ENCODE measurements around the gene FOXA3. TPM values are rescaled to one million over a fixed set of nuclear protein-coding genes. Genes with fewer than 3 reads are reported as not detected.

FOXA3 gene
- total RNA-seq, 4 donors from 2014 or later: not detected

DNA sequence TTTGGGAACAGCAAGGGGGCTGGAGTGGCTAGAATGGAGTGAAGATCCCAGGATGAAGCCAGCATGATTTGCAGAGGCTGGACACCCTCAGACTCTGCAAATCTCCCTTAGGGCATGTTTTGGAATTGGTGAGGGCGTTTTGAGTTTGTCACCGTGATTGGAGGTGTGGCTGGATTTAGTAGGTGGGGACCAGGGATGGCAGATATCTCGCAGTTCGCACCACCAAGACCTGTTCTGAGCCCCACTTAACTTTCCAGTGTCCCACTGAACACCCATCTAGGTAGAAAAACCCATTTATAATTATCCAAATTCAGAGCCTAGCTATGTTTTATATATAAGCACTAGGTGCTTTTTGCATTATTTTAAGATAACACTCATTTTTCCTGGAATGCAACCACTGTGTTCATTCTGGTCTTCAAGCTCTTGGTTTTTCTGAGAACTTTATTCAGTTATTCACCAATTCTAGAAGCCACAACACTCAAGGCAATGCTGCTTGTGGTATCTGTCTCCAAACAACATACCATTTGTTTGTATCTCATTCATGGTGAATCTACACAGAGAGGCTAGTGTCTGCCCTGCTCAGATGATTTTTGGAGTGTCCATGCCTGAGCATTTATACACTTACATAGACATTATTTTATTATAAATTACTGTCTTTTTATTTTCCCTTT is 53.4 kb downstream of the FOXA3 start:
- 45 to 56% methylated on average over 4 of the region's 4 CpGs for WGBS, 2 donors
- Histone ChIP-seq H3K9me3 (no peaks in the 10 kb centered on the region), H3K27me3 (peaks cover 0 to 16% of the 10 kb centered on the region in 2 donors), H3K36me3 (no peaks in the 10 kb centered on the region), H3K4me1 (peaks cover 0 to 4% (median 0%) of the 10 kb centered on the region in 4 donors), H3K27ac (no peak overlapping the region), H3K4me3 (no peak overlapping the region)
- DNase-seq (ENCODE audit: low spot score in 2 of 2): no peak
- TF ChIP-seq EP300 (IDR thresholded peaks at IDR 0.05): no peak

DNA sequence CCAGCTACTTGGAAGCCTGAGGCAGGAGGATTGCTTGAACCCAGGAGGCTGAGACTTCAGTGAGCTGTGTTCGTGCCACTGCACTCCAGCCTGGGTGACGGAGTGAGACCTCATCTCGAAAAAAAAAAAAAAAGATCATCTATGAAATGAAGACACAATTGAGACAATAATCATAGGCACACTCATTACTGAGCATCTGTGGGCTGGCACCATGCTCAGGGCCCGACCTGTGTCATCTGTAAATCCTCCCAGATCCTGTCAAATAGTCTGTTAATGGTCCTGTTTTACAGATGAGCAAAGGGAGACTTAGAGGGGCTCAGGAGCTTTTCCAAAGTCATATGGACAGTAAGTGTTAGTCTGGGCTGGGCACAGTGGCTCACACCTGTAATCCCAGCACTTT is 54.6 kb downstream of the FOXA3 start:
- no peaks in the 10 kb centered on the region for H3K9me3 ChIP-seq
- H3K27ac ChIP-seq: no peak overlapping the region
- no peaks in the 10 kb centered on the region for H3K36me3 ChIP-seq
- H3K27me3 ChIP-seq: peaks cover 0 to 11% of the 10 kb centered on the region in 2 donors
- WGBS, 2 donors: 66 to 82% methylated on average over 4 of the region's 4 CpGs
- DNase-seq (ENCODE audit: low spot score in 2 of 2): no peak
- TF ChIP-seq POLR2A (IDR thresholded peaks at IDR 0.05) (no peak), EP300 (IDR thresholded peaks at IDR 0.05) (no peak)
- TF ChIP-seq, protein P1, sequence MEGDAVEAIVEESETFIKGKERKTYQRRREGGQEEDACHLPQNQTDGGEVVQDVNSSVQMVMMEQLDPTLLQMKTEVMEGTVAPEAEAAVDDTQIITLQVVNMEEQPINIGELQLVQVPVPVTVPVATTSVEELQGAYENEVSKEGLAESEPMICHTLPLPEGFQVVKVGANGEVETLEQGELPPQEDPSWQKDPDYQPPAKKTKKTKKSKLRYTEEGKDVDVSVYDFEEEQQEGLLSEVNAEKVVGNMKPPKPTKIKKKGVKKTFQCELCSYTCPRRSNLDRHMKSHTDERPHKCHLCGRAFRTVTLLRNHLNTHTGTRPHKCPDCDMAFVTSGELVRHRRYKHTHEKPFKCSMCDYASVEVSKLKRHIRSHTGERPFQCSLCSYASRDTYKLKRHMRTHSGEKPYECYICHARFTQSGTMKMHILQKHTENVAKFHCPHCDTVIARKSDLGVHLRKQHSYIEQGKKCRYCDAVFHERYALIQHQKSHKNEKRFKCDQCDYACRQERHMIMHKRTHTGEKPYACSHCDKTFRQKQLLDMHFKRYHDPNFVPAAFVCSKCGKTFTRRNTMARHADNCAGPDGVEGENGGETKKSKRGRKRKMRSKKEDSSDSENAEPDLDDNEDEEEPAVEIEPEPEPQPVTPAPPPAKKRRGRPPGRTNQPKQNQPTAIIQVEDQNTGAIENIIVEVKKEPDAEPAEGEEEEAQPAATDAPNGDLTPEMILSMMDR (IDR thresholded peaks at IDR 0.05): no peak
- no peak overlapping the region for H3K4me3 ChIP-seq
- H3K4me1 ChIP-seq: peaks cover 0 to 4% (median 0%) of the 10 kb centered on the region in 4 donors

DNA sequence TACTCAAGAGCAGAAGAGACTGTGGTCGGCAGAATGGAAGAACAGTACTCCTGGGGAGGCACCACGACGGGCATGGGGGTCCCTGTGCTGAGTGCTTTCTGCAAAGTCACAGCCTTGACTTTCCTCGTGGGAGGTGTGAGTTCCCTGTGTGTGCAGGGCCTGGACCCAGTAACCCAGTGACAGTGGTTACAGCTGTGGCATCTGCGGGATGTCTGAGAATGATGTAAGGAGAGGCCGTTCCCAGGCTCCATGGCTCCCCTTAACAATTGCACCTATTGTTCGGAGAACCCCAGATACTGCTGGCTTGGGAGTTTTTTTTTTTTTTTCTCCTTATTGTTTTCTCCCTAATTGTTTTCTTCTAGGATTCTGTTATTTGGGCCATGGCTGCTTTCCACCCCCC is 55.6 kb downstream of the FOXA3 start:
- no peak for DNase-seq (ENCODE audit: low spot score in 2 of 2)
- Histone ChIP-seq H3K27ac (no peak overlapping the region), H3K4me1 (peaks cover 0 to 4% (median 0%) of the 10 kb centered on the region in 4 donors), H3K36me3 (no peaks in the 10 kb centered on the region), H3K9me3 (no peaks in the 10 kb centered on the region), H3K27me3 (peaks cover 0 to 2% of the 10 kb centered on the region in 2 donors), H3K4me3 (no peak overlapping the region)
- TF ChIP-seq, protein P1 (IDR thresholded peaks at IDR 0.05): no peak
- TF ChIP-seq POLR2A (IDR thresholded peaks at IDR 0.05): no peak
- TF ChIP-seq EP300 (IDR thresholded peaks at IDR 0.05): no peak
- WGBS, 2 donors: 27 to 39% methylated on average over 7 of the region's 7 CpGs

DNA sequence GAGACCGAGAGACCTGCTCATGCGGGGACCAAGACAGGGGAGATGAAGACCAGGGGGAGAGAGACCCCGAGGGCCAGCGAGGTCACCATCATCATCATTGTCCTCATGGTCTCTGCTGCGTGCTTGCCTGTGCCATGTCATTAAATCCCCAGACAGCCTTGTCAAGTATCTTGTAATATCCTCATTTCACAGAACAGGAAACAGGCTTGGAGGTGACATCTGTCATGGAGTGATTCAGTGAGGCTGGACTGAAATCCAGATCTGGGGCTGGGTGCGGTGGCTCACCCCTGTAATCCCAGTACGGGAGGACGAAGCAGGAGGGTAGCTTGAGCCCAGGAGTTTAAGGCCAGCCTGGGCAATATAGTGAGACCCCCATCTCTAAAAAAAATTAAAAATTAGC is 56.3 kb downstream of the FOXA3 start:
- H3K27me3 ChIP-seq: no peaks in the 10 kb centered on the region
- H3K9me3 ChIP-seq: no peaks in the 10 kb centered on the region
- no peak overlapping the region for H3K4me3 ChIP-seq
- no peak for TF ChIP-seq POLR2A (IDR thresholded peaks at IDR 0.05)
- TF ChIP-seq, protein P1 (IDR thresholded peaks at IDR 0.05): no peak
- no peak for TF ChIP-seq EP300 (IDR thresholded peaks at IDR 0.05)
- H3K36me3 ChIP-seq: no peaks in the 10 kb centered on the region
- H3K27ac ChIP-seq: no peak overlapping the region
- DNase-seq (ENCODE audit: low spot score in 2 of 2): no peak
- peaks cover 0 to 4% (median 0%) of the 10 kb centered on the region in 4 donors for H3K4me1 ChIP-seq
- 60 to 66% methylated on average over 8 of the region's 8 CpGs for WGBS, 2 donors

DNA sequence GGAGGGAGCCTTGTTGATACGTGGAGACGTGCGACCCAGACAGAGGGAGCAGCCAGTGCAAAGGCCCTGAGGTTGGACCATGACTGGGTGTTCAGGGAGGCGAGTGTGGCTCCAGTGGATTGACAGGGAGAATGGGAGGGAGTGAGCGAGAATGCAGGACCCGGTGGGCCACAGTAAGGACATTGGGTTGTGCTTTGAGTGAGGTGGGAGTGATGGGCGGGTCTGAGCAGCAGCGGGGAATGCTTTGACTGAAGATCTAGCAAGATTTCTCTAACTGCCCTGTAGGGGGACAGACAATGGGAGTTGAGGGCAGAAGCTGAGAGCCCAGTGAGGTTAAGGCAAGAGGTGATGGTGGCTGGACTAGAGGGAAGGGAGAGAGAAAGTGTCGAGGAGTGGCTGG is 58.2 kb downstream of the FOXA3 start:
- H3K9me3 ChIP-seq: no peaks in the 10 kb centered on the region
- no peak overlapping the region for H3K27ac ChIP-seq
- H3K4me3 ChIP-seq: no peak overlapping the region
- no peaks in the 10 kb centered on the region for H3K27me3 ChIP-seq
- H3K4me1 ChIP-seq: peaks cover 0 to 4% (median 0%) of the 10 kb centered on the region in 4 donors
- TF ChIP-seq POLR2A (IDR thresholded peaks at IDR 0.05): no peak
- TF ChIP-seq EP300 (IDR thresholded peaks at IDR 0.05): no peak
- TF ChIP-seq, protein P1 (IDR thresholded peaks at IDR 0.05): no peak
- DNase-seq (ENCODE audit: low spot score in 2 of 2): no peak
- 56 to 63% methylated on average over 9 of the region's 9 CpGs for WGBS, 2 donors
- H3K36me3 ChIP-seq: no peaks in the 10 kb centered on the region

Other genes with a start within 250 kb of the FOXA3 start
- gene EML2, start 224.9 kb upstream of the FOXA3 start, total RNA-seq: 10 to 100 TPM; 21.0 to 57.1 (median 25.0) TPM
- 1 to 10 TPM in 1 of 4 donors, under 1 TPM in 1, not detected in 2; 0.98 to 2.4 TPM for gene GIPR, start 196.1 kb upstream of the FOXA3 start, total RNA-seq
- gene SNRPD2, start 172.4 kb upstream of the FOXA3 start, total RNA-seq: 100 to 1,000 TPM; 125 to 151 (median 137) TPM
- gene QPCTL, start 171.7 kb upstream of the FOXA3 start, total RNA-seq: 10 to 100 TPM in 2 of 4 donors, 1 to 10 TPM in 2; 5.9 to 13.2 (median 10.5) TPM
- gene FBXO46, start 133.4 kb upstream of the FOXA3 start, total RNA-seq: 10 to 100 TPM in 3 of 4 donors, 1 to 10 TPM in 1; 9.8 to 15.9 (median 13.7) TPM
- gene MEIOSIN, start 130.9 kb upstream of the FOXA3 start, total RNA-seq: not detected
- 10 to 100 TPM; 21.0 to 31.0 (median 22.9) TPM for gene SIX5, start 95.1 kb upstream of the FOXA3 start, total RNA-seq
- gene DMPK, start 81.8 kb upstream of the FOXA3 start, total RNA-seq: 10 to 100 TPM; 59.0 to 87.9 (median 77.4) TPM
- gene DMWD, start 71.5 kb upstream of the FOXA3 start, total RNA-seq: 10 to 100 TPM; 28.4 to 75.0 (median 53.8) TPM
- gene RSPH6A, start 49.0 kb upstream of the FOXA3 start, total RNA-seq: under 1 TPM in 1 of 4 donors, not detected in 3; 0.30 TPM
- 10 to 100 TPM; 31.0 to 89.0 (median 57.4) TPM for gene SYMPK, start 1.2 kb upstream of the FOXA3 start, total RNA-seq
- gene IRF2BP1, start 21.8 kb downstream of the FOXA3 start, total RNA-seq: 10 to 100 TPM; 16.4 to 33.3 (median 27.2) TPM
- gene MYPOP, start 38.3 kb downstream of the FOXA3 start, total RNA-seq: 1 to 10 TPM; 3.6 to 9.0 (median 5.5) TPM
- gene NANOS2, start 50.5 kb downstream of the FOXA3 start, total RNA-seq: not detected
- gene NOVA2, start 109.5 kb downstream of the FOXA3 start, total RNA-seq: 1 to 10 TPM; 1.5 to 6.9 (median 1.7) TPM
- 10 to 100 TPM; 16.2 to 31.4 (median 21.3) TPM for gene CCDC61, start 131.1 kb downstream of the FOXA3 start, total RNA-seq
- gene PGLYRP1, start 158.7 kb downstream of the FOXA3 start, total RNA-seq: not detected
- 1 to 10 TPM in 1 of 4 donors, under 1 TPM in 3; 0.21 to 1.8 (median 0.89) TPM for gene IGFL4, start 176.7 kb downstream of the FOXA3 start, total RNA-seq